GM19025 (cell line): ENCODE data around the gene TLE5.
A peak's percentile ranks its signal among the peaks of the same experiment; 100 is the strongest.

Source experiments
- ATAC-seq: cut with Tn5 transposase; IDR thresholded peaks from one replicate; pipeline ENCODE4 v1.9.1; 2021; ENCODE audit warnings: mild to moderate bottlenecking, low read depth, moderate library complexity; ENCODE audit not compliant: unreplicated experiment

TLE5 gene

GRCh38 chr19:3062165-3063105 is at the start of gene TLE5:
Gene TLE5 (minus strand): TSS chr19:3062495. CDS start chr19:3062200, 295 bp downstream.
- peak; percentile 31 for ATAC-seq

- no peak for ATAC-seq
Observed at GRCh38 chr19:3111586-3112247, 49.4 kb upstream of the TLE5 start.

- no peak for ATAC-seq
Observed at GRCh38 chr19:3110126-3110825, 48.0 kb upstream of the TLE5 start.

GRCh38 chr19:3109491-3109890 is 47.2 kb upstream of the TLE5 start:
- no peak for ATAC-seq

GRCh38 chr19:3108775-3109174 is 46.5 kb upstream of the TLE5 start:
- no peak for ATAC-seq

- no peak for ATAC-seq
Observed at GRCh38 chr19:3107658-3108057, 45.4 kb upstream of the TLE5 start.

GRCh38 chr19:3106509-3107141 is 44.3 kb upstream of the TLE5 start:
- ATAC-seq = no peak

GRCh38 chr19:3105641-3106508 is 43.6 kb upstream of the TLE5 start:
- ATAC-seq = no peak

- no peak for ATAC-seq
Observed at GRCh38 chr19:3104708-3104983, 42.4 kb upstream of the TLE5 start.

GRCh38 chr19:3102239-3103140 is 40.2 kb upstream of the TLE5 start:
- no peak for ATAC-seq

- ATAC-seq = no peak
Observed at GRCh38 chr19:3100747-3101730, 38.7 kb upstream of the TLE5 start.

- ATAC-seq = no peak
Observed at GRCh38 chr19:3100331-3100730, 38.0 kb upstream of the TLE5 start.

- no peak for ATAC-seq
Observed at GRCh38 chr19:3099347-3100145, 37.3 kb upstream of the TLE5 start.

- no peak for ATAC-seq
Observed at GRCh38 chr19:3098515-3099346, 36.4 kb upstream of the TLE5 start.

GRCh38 chr19:3098141-3098514 is 35.8 kb upstream of the TLE5 start:
- ATAC-seq = no peak

GRCh38 chr19:3097442-3097871 is 35.2 kb upstream of the TLE5 start:
- ATAC-seq = no peak
